Stimulated activated naive CD4-positive, alpha-beta T cell treated with Interleukin-2 at 50 U/mL for 16 hours (primary cell): ENCODE measurements around the gene GPER1.
A peak's percentile ranks its signal among the peaks of the same experiment; 100 is the strongest.

ENCODE experiments used
- DNase-seq: peaks from one replicate; lab custom pipeline; 2025; lab: John Stamatoyannopoulos, UW

GPER1 gene

GRCh38 chr7:1054438-1054837 is 33.5 kb upstream of the GPER1 start:
- no peak for DNase-seq

GRCh38 chr7:1054861-1055450 is 33.0 kb upstream of the GPER1 start:
- DNase-seq: no peak

GRCh38 chr7:1055491-1055955 is 32.4 kb upstream of the GPER1 start:
- DNase-seq: no peak

GRCh38 chr7:1055956-1056784 is 31.7 kb upstream of the GPER1 start:
- DNase-seq: no peak

GRCh38 chr7:1056785-1057410 is 31.0 kb upstream of the GPER1 start:
- DNase-seq: no peak

- DNase-seq: no peak
These were observed 30.3 kb upstream of the GPER1 start for GRCh38 chr7:1057416-1058291.

- DNase-seq: no peak
These were observed 29.6 kb upstream of the GPER1 start for GRCh38 chr7:1058311-1058710.

- DNase-seq: no peak
These were observed 29.1 kb upstream of the GPER1 start for GRCh38 chr7:1058821-1059199.

GRCh38 chr7:1059200-1060091 is 28.5 kb upstream of the GPER1 start:
- no peak for DNase-seq

- DNase-seq: no peak
These were observed 27.4 kb upstream of the GPER1 start for GRCh38 chr7:1060315-1061072.

- DNase-seq: no peak
These were observed 26.7 kb upstream of the GPER1 start for GRCh38 chr7:1061180-1061579.

- DNase-seq: no peak
These were observed 25.3 kb upstream of the GPER1 start for GRCh38 chr7:1062296-1063294.

- no peak for DNase-seq
These were observed 24.6 kb upstream of the GPER1 start for GRCh38 chr7:1063361-1063760.

GRCh38 chr7:1064581-1064980 is 23.3 kb upstream of the GPER1 start:
- no peak for DNase-seq

- no peak for DNase-seq
These were observed 22.7 kb upstream of the GPER1 start for GRCh38 chr7:1065263-1065584.

- DNase-seq: peak; percentile 75
These were observed 22.2 kb upstream of the GPER1 start for GRCh38 chr7:1065585-1066241.

- DNase-seq: no peak
These were observed 21.7 kb upstream of the GPER1 start for GRCh38 chr7:1066242-1066588.

- DNase-seq: no peak
These were observed 19.9 kb upstream of the GPER1 start for GRCh38 chr7:1068013-1068412.

- no peak for DNase-seq
These were observed 19.3 kb upstream of the GPER1 start for GRCh38 chr7:1068619-1069018.
